ENCODE measurements around the gene CYP4F11.
"Not testable (repeated sequence)": the region's sequence is repeated elsewhere in the genome, so short reads cannot be mapped to it uniquely, and the experiment has no call there.

CYP4F11 gene

DNA sequence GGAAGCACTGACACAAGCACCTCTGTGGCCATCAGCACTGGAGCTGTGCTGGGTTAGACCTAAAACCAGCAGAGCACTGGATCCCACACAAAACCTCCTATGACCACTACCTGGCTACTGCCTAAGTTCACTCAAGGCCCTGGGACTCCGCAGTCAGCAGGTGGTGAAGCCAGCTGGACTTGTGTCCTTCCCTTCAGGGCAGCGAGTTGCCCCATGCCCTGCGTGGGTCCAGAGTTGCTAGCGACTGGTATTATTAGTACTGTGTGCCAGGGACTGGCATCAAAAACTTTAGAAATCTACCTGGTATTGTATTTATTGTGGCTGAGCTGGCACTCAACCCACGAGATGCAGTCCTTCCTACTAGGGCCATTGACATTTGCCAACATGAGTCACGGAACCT is 20.5 kb upstream of the CYP4F11 start:
- no peak for TF ChIP-seq Cebpa-rat (IDR thresholded peaks at IDR 0.05)
- H3K9ac ChIP-seq = no peak overlapping the region
- H3K36me3 ChIP-seq = no peaks in the 10 kb centered on the region
- H3K4me1 ChIP-seq = no peaks in the 10 kb centered on the region
- H3K27me3 ChIP-seq = no peaks in the 10 kb centered on the region
- H4K20me1 ChIP-seq = no peaks in the 10 kb centered on the region; a peak in 1 of 22 replicates
- H3K9me3 ChIP-seq (replicated peaks in 1 of 11) = peaks cover 2 to 4% (median 3%) of the 10 kb centered on the region in 11 experiments; a peak in 18 of 22 replicates
- H3K4me3 ChIP-seq = no peak overlapping the region
- H3K27ac ChIP-seq = no peak overlapping the region
- H3K4me2 ChIP-seq = no peak overlapping the region

- H3K27me3 ChIP-seq = no peaks in the 10 kb centered on the region
- no peaks in the 10 kb centered on the region for H4K20me1 ChIP-seq
- no peak within 1 kb of the TSS for H3K9ac ChIP-seq
- H3K4me2 ChIP-seq = no peak within 1 kb of the TSS
- no peaks in the 10 kb centered on the region for H3K4me1 ChIP-seq
- no peaks in the 10 kb centered on the region; a peak in 1 of 22 replicates for H3K36me3 ChIP-seq
- H3K4me3 ChIP-seq = no peak within 1 kb of the TSS
- H3K9me3 ChIP-seq (replicated peaks in 1 of 11) = peaks cover 41 to 54% (median 49%) of the 10 kb centered on the region in 11 experiments
- TF ChIP-seq Cebpa-rat (IDR thresholded peaks at IDR 0.05) = no peak
- H3K27ac ChIP-seq = no peak within 1 kb of the TSS
Observed at GRCh38 chr19:15948223-15949058, 14.1 kb upstream of the CYP4F11 start, which contains the start of gene OR10H4. Gene OR10H4 (plus strand): TSS chr19:15949008. CDS start chr19:15949008, 0 bp downstream.

GRCh38 chr19:15945301-15945700 is 11.0 kb upstream of the CYP4F11 start:
- Histone ChIP-seq H3K4me2 (no peak overlapping the region), H3K27ac (no peak overlapping the region), H3K27me3 (no peaks in the 10 kb centered on the region), H3K4me3 (no peak overlapping the region), H4K20me1 (no peaks in the 10 kb centered on the region), H3K4me1 (0 out of 20 replicates have a peak, but pooled peaks cover 0 to 6% (median 0%) of the 10 kb centered on the region in 10 experiments), H3K36me3 (no peaks in the 10 kb centered on the region; a peak in 1 of 22 replicates), H3K9me3 (replicated peaks in 1 of 11) (peaks cover 41 to 57% (median 50%) of the 10 kb centered on the region in 11 experiments), H3K9ac (no peak overlapping the region)
- no peak for TF ChIP-seq Cebpa-rat (IDR thresholded peaks at IDR 0.05)

DNA sequence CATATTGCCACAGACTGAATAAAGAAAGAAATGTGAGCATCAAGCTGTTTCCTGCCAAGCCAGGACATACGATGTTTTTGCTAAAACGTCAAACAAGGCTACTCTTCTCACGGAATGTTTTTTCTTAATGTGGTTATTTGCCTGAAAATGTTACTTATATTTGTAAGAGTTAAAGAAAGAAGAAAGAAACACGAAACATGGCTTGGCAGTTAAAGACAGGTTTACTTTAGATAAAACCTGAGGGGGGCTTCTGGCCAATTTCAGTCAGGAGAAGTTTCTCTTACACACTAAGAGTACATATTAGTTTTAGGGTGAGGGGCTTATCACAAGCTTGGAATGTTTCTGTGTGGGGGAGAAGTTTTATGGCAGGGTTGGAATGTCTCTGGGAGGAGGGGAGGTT is 10.1 kb upstream of the CYP4F11 start:
- TF ChIP-seq Cebpa-rat (IDR thresholded peaks at IDR 0.05) = no peak
- 0 out of 20 replicates have a peak, but pooled peaks cover 0 to 6% (median 0%) of the 10 kb centered on the region in 10 experiments for H3K4me1 ChIP-seq

GRCh38 chr19:15937771-15938170 is 3.4 kb upstream of the CYP4F11 start:
- Histone ChIP-seq H3K36me3 (no peaks in the 10 kb centered on the region; a peak in 1 of 22 replicates), H3K27me3 (peaks cover 8 to 19% (median 12%) of the 10 kb centered on the region in 11 experiments; a peak in 21 of 22 replicates), H3K4me1 (peaks cover 0 to 15% (median 9%) of the 10 kb centered on the region in 10 experiments; a peak in 11 of 20 replicates), H4K20me1 (no peaks in the 10 kb centered on the region), H3K4me2 (no peak overlapping the region), H3K9ac (no peak overlapping the region), H3K27ac (no peak overlapping the region), H3K9me3 (replicated peaks in 1 of 11) (peaks cover 17 to 32% (median 24%) of the 10 kb centered on the region in 11 experiments), H3K4me3 (no peak overlapping the region)
- TF ChIP-seq Cebpa-rat (IDR thresholded peaks at IDR 0.05) = no peak

More for the DNA sequence above, 10.1 kb upstream of the CYP4F11 start:
- H3K9me3 ChIP-seq (replicated peaks in 1 of 11) = peaks cover 34 to 53% (median 43%) of the 10 kb centered on the region in 11 experiments
- no peak overlapping the region for H3K4me2 ChIP-seq
- no peak overlapping the region for H3K4me3 ChIP-seq
- no peaks in the 10 kb centered on the region for H3K27me3 ChIP-seq
- H3K36me3 ChIP-seq = no peaks in the 10 kb centered on the region; a peak in 1 of 22 replicates
- H3K9ac ChIP-seq = no peak overlapping the region
- H3K27ac ChIP-seq = no peak overlapping the region
- no peaks in the 10 kb centered on the region for H4K20me1 ChIP-seq

GRCh38 chr19:15936950-15937349 is 2.6 kb upstream of the CYP4F11 start:
- Histone ChIP-seq H3K27ac (no peak overlapping the region), H3K27me3 (peaks cover 8 to 19% (median 12%) of the 10 kb centered on the region in 11 experiments; a peak in 21 of 22 replicates), H3K4me3 (no peak overlapping the region), H3K9ac (no peak overlapping the region), H3K4me1 (peaks cover 0 to 15% (median 9%) of the 10 kb centered on the region in 10 experiments; a peak in 11 of 20 replicates), H3K36me3 (no peaks in the 10 kb centered on the region; a peak in 1 of 22 replicates), H3K4me2 (no peak overlapping the region), H3K9me3 (replicated peaks in 1 of 11) (peaks cover 17 to 32% (median 24%) of the 10 kb centered on the region in 11 experiments), H4K20me1 (no peaks in the 10 kb centered on the region)
- TF ChIP-seq Cebpa-rat (IDR thresholded peaks at IDR 0.05) = no peak

DNA sequence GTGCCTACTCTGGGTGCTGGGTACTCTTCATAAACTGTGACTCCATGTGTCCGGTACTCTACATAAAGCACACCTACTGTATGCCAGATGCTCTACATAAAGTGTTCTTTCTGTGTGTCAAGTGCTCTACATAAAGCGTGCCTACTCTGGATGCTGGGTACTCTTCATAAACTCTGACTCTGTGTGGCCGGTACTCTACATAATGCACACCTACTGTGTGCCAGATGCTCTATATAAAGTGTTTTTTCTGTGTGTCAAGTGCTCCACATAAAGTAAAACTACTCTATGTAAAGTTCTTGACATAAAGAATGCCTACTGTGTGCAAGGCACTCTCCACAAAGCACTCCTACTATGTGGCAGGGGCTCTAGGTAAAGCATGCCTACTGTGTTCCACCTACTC is 1.8 kb upstream of the CYP4F11 start:
- H3K4me1 ChIP-seq = peaks cover 0 to 15% (median 9%) of the 10 kb centered on the region in 10 experiments; a peak in 11 of 20 replicates
- H3K36me3 ChIP-seq = no peaks in the 10 kb centered on the region; a peak in 1 of 22 replicates
- no peak overlapping the region for H3K4me2 ChIP-seq
- H3K9me3 ChIP-seq (replicated peaks in 1 of 11) = peaks cover 17 to 32% (median 24%) of the 10 kb centered on the region in 11 experiments
- no peak for TF ChIP-seq Cebpa-rat (IDR thresholded peaks at IDR 0.05)
- H3K4me3 ChIP-seq = no peak overlapping the region
- no peaks in the 10 kb centered on the region for H4K20me1 ChIP-seq
- peaks cover 11 to 22% (median 15%) of the 10 kb centered on the region in 11 experiments for H3K27me3 ChIP-seq
- no peak overlapping the region for H3K27ac ChIP-seq
- no peak overlapping the region for H3K9ac ChIP-seq

DNA sequence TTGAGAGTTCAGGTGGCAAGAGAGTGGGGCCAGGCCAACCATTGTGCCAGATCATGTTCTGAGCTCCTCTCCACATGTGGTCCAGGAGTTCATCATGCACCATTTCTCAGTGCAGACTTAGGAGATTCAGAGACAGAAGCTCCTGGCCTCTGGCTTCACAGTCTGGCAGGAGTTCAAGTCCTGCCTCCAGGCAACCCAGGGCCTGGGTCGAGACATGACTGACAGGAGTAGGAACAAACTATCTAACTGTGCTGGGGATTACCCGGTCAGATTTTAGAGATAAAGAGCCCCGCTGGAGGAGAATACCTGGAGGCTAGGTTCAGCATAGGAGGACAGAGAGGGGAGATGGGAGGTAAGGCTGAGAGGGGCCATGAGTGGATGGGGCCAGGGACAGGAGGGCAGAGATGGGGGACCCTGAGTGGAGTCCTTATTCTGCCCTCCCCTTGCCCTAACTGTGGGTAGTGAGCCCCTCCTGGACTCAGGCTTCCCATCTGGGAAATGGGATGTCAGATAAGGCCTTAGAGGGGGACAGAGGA is 906 bp upstream of the CYP4F11 start:
- TF ChIP-seq Cebpa-rat (IDR thresholded peaks at IDR 0.05) = no peak
- H3K4me1 ChIP-seq = peaks cover 0 to 15% (median 9%) of the 10 kb centered on the region in 10 experiments; a peak in 11 of 20 replicates
- H3K4me3 ChIP-seq = no peak overlapping the region
- H3K36me3 ChIP-seq = no peaks in the 10 kb centered on the region; a peak in 1 of 22 replicates
- no peak overlapping the region for H3K27ac ChIP-seq
- peak overlapping the region in 5 of 11 experiments; percentile 16 to 51 (median 40); a peak in 4 of 22 replicates for H3K4me2 ChIP-seq
- no peak overlapping the region for H3K9ac ChIP-seq
- no peaks in the 10 kb centered on the region for H4K20me1 ChIP-seq
- peaks cover 18 to 30% (median 23%) of the 10 kb centered on the region in 11 experiments for H3K27me3 ChIP-seq
- peaks cover 17 to 32% (median 24%) of the 10 kb centered on the region in 11 experiments for H3K9me3 ChIP-seq (replicated peaks in 1 of 11)

DNA sequence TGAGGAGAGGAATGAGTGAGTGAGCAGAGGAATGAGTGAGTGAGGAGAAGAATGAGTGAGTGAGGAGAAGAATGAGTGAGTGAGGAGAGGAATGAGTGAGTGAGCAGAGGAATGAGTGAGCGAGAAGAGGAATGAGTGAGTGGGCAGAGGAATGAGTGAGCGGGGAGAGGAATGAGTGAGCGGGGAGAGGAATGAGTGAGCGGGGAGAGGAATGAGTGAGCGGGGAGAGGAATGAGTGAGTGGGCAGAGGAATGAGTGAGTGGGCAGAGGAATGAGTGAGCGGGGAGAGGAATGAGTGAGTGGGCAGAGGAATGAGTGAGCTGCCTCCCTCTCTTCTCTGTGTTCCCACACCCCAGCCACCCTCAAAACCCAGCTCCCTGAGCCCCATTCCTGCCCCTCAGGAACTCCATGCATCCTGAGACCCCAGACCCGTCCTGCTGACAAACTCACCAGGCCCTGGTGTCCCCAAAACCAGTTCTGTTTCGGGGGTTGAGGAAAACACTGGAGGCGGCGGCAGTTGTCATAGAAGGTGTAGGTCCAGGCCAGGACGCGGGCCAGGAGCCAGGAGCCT is 483 bp downstream of the CYP4F11 start:
- Histone ChIP-seq H3K4me1 (peaks cover 0 to 25% (median 18%) of the 10 kb centered on the region in 10 experiments; a peak in 16 of 20 replicates), H3K27me3 (peaks cover 18 to 33% (median 23%) of the 10 kb centered on the region in 11 experiments), H3K9me3 (replicated peaks in 1 of 11) (peaks cover 14 to 23% (median 19%) of the 10 kb centered on the region in 11 experiments), H3K4me2 (peak overlapping the region in 3 of 11 experiments; percentile 16 to 51 (median 51); a peak in 2 of 22 replicates)
- not testable (repeated sequence) for H3K36me3 ChIP-seq, H3K27ac ChIP-seq, H3K9ac ChIP-seq, H4K20me1 ChIP-seq, H3K4me3 ChIP-seq
